HepG2 (cell line): ENCODE data around the gene MFF. TPM values are rescaled to one million over a fixed set of nuclear protein-coding genes. Genes with fewer than 3 reads are reported as not detected.
A peak's percentile ranks its signal among the peaks of the same experiment; 100 is the strongest.
"Not testable (repeated sequence)": the region's sequence is repeated elsewhere in the genome, so short reads cannot be mapped to it uniquely, and the experiment has no call there.

Source experiments
- ATAC-seq: fragments of 200-7000 bp; cut with Tn5 transposase; 3 replicates; pipeline ENCODE4 v1.9.1; 2020; ENCODE audit warnings: mild to moderate bottlenecking, moderate library complexity
- BruUV-seq: library from RNA; stranded (reverse); fragments of 400-500 nt; replicated peaks from 2 replicates; lab custom pipeline; 2021; lab: Mats Ljungman, UMichigan
- CTCF ChIA-PET: fragments of 300-600 bp; formaldehyde crosslinking; extraction: SDS; loops from one replicate; lab custom pipeline; 2021; ENCODE audit warnings: low total read pairs, inconsistent platforms, low intra/inter-chr PET ratio; lab: Yijun Ruan, JAX
- POLR2A ChIA-PET: fragments of 350-600 bp; sonication (Branson Sonifier 250); formaldehyde crosslinking; loops from one replicate; lab custom pipeline; 2020; ENCODE audit warnings: antibody characterized with exemption, inconsistent platforms; lab: Yijun Ruan, JAX
- DNase-seq: peaks from one replicate; pipeline ENCODE4 v3.0.0-alpha.2; 2015; ENCODE audit warnings: low spot score
- FAIRE-seq: peaks from 3 replicates; lab custom pipeline; 2011; peaks lifted over from hg19 to GRCh38; lab: Jason Lieb, UNC
- H2AFZ ChIP-seq: one replicate; pipeline ENCODE4 v1.6.1; 2011; ENCODE audit warnings: low read length, inconsistent platforms
- H3K27ac ChIP-seq: fragments of 300-600 bp; 3 replicates; pipeline ENCODE4 v1.8.0; 2011; ENCODE audit warnings: mixed run types, mild to moderate bottlenecking, mixed read lengths, low read length, inconsistent platforms; ENCODE audit not compliant: insufficient read depth; ENCODE audit errors: extremely low read length
- H3K27me3 ChIP-seq, 2 experiments: fragments of 200-600 bp in 1 of 2; 2 replicates in 1 of 2; 3 replicates in 1 of 2; pipeline versions ENCODE4 v1.6.0 to v1.8.0; 2011; ENCODE audit warnings: low read length in 2 of 2, mild to moderate bottlenecking in 2 of 2, moderate library complexity in 2 of 2, inconsistent platforms in 1 of 2; ENCODE audit not compliant: insufficient read depth in 2 of 2, control insufficient read depth in 1 of 2
- H3K36me3 ChIP-seq, 2 experiments: fragments of 200-600 bp in 1 of 2; replicated peaks in 1 of 2; 2 replicates in 1 of 2; 3 replicates in 1 of 2; pipeline versions ENCODE4 v1.5.1 to v1.8.0; 2011; ENCODE audit warnings: low read length in 2 of 2, inconsistent platforms in 1 of 2; ENCODE audit not compliant: insufficient read depth in 2 of 2, control insufficient read depth in 1 of 2
- H3K4me1 ChIP-seq: 2 replicates; pipeline ENCODE4 v1.5.1; 2012; ENCODE audit warnings: low read length, inconsistent platforms; ENCODE audit not compliant: insufficient read depth
- H3K4me2 ChIP-seq: 2 replicates; pipeline ENCODE4 v1.6.0; 2011; ENCODE audit warnings: low read depth, low read length, inconsistent platforms
- H3K4me3 ChIP-seq, 3 experiments: fragments of 200-600 bp in 1 of 3; sonication (generic), shearing (Covaris generic) in 1 of 3; replicated peaks in 1 of 3; 2 replicates each; pipeline ENCODE4 v1.5.1; 2011 to 2016; ENCODE audit warnings: low read length in 3 of 3, inconsistent platforms in 2 of 3, low read depth in 2 of 3, mild to moderate bottlenecking in 2 of 3, control low read depth in 1 of 3, mixed read lengths in 1 of 3; ENCODE audit not compliant: insufficient read depth in 1 of 3
- H3K79me2 ChIP-seq: one replicate; pipeline ENCODE4 v1.6.1; 2011; ENCODE audit warnings: low read length, inconsistent platforms; ENCODE audit not compliant: insufficient read depth
- H3K9ac ChIP-seq: 2 replicates; pipeline ENCODE4 v1.6.0; 2011; ENCODE audit warnings: mild to moderate bottlenecking, low read depth, low read length, inconsistent platforms; ENCODE audit not compliant: insufficient read depth
- H3K9me3 ChIP-seq: 2 replicates; pipeline ENCODE4 v1.5.1; 2012; ENCODE audit warnings: mild to moderate bottlenecking, low read length
- H4K20me1 ChIP-seq: 2 replicates; pipeline ENCODE4 v1.6.0; 2011; ENCODE audit warnings: inconsistent platforms, mild to moderate bottlenecking, low read length, moderate library complexity; ENCODE audit not compliant: insufficient read depth
- CTCF ChIP-seq: sonication (generic); formaldehyde crosslinking; IDR thresholded peaks from 2 replicates; pipeline ENCODE4 v1.5.0; 2020; ENCODE audit warnings: mild to moderate bottlenecking, missing genetic modification reagents, moderate library complexity
- MAFF ChIP-seq: IDR thresholded peaks from 2 replicates; pipeline ENCODE4 v1.6.1; 2011; ENCODE audit warnings: low read depth, low read length, improper control_type of control experiment
- NPAS2 ChIP-seq: sonication (generic); formaldehyde crosslinking; IDR thresholded peaks from 2 replicates; pipeline ENCODE4 v1.8.0; 2022; ENCODE audit warnings: mild to moderate bottlenecking, missing genetic modification reagents, borderline replicate concordance
- RFXANK ChIP-seq: IDR thresholded peaks from 2 replicates; pipeline ENCODE4 v1.6.1; 2016
- STAG1 ChIP-seq: sonication (generic); formaldehyde crosslinking; IDR thresholded peaks from 2 replicates; pipeline ENCODE4 v1.4.0; 2020; ENCODE audit warnings: missing genetic modification reagents
- ZBTB33 ChIP-seq: sonication (generic); formaldehyde crosslinking; IDR thresholded peaks from 2 replicates; pipeline ENCODE4 v1.4.0; 2020; ENCODE audit warnings: missing genetic modification reagents
- ZBTB7B ChIP-seq: sonication (generic); formaldehyde crosslinking; IDR thresholded peaks from 2 replicates; pipeline ENCODE4 v1.4.0; 2020; ENCODE audit warnings: missing genetic modification reagents
- ZNF143 ChIP-seq: sonication (generic); formaldehyde crosslinking; IDR thresholded peaks from 2 replicates; pipeline ENCODE4 v1.4.0; 2020; ENCODE audit warnings: missing genetic modification reagents
- ZNF644 ChIP-seq: IDR thresholded peaks from 2 replicates; pipeline ENCODE4 v1.6.1; 2016; ENCODE audit warnings: low read depth
- WGBS: methylation state at CpG from one replicate; pipeline ENCODE4 v1.1.6; 2017; ENCODE audit warnings: low lambda C conversion rate; 5-methylcytosine and 5-hydroxymethylcytosine counted together
- in situ Hi-C: cut with HindIII; loops from 2 replicates; pipeline ENCODE4 v1.10.0; 2017; ENCODE audit warnings: low pct_unique_long_range_greater_than_20kb; ENCODE audit not compliant: extremely low pct_ligation_motif_present
- intact Hi-C: fragments of 100-400 bp; cut with micrococcal nuclease; formaldehyde crosslinking; loops from one replicate; pipeline ENCODE4 v1.10.0; 2022; ENCODE audit not compliant: unreplicated experiment
- polyA plus RNA-seq, 8 experiments: library from polyadenylated mRNA; depleted of rRNA in 3 of 8; stranded (reverse) in 7 of 8; unstranded in 1 of 8; fragments of >200 nt; fragmentation: Illumina TruSeq in 4 of 8; extraction: Trizol in 4 of 8; gene quantifications; 2 replicates each; pipeline versions ENCODE4 v1.2.1 to v1.2.3, GENCODE V29; 2011 to 2016; ENCODE audit warnings: low read depth in 4 of 8, missing spikeins in 1 of 8, mixed read lengths in 1 of 8; ENCODE audit not compliant: insufficient read depth in 1 of 8
- total RNA-seq, 5 experiments: library from RNA; depleted of rRNA; stranded (reverse); fragments of >200 nt; fragmentation: Illumina TruSeq; extraction: Trizol; gene quantifications; 2 replicates each; pipeline ENCODE4 v1.2.3, GENCODE V29; 2016; ENCODE audit warnings: low read depth in 1 of 5

Gene MFF
- total and polyA plus RNA-seq, 2 of the 13 experiments (the other 11 are each of a cell fraction or from before 2014, with no cell fraction given) = 81.9 to 156 TPM

GRCh38 chr2:227360351-227360750 lies 35.3 kb downstream of the MFF start (continued):
- TF ChIP-seq ZNF143 (CRISPR knock-in tag) (no peak), RFXANK (no peak), ZBTB7B (no peak), MAFF (no peak)

- Histone ChIP-seq H3K9me3 (no peaks in the 10 kb centered on the region), H3K4me2 (no peak overlapping the region), H3K4me1 (no peaks in the 10 kb centered on the region), H3K27ac (no peak overlapping the region)
- TF ChIP-seq NPAS2 = no peak
- peak; percentile 82 for TF ChIP-seq ZBTB33
- TF ChIP-seq STAG1 = peak; percentile 47
- TF ChIP-seq MAFF = no peak
- TF ChIP-seq CTCF (CRISPR knock-in tag) = peak; percentile 33; the same call in 1 of the 2 replicates
- TF ChIP-seq ZNF644 (CRISPR knock-in tag) = 0 out of 2 replicates have a peak, but pooled peaks have one; percentile 37
- TF ChIP-seq, all 625 proteins: peak for 4
- ATAC-seq (no peak), FAIRE-seq (no peak), DNase-seq (no peak)
- in situ Hi-C loops = no loop called here
- Histone ChIP-seq H3K4me3 (no peak overlapping the region), H4K20me1 (no peaks in the 10 kb centered on the region), H3K36me3 (peaks cover 5 to 8% of the 10 kb centered on the region in 2 experiments; a peak in 4 of 5 replicates), H3K9ac (no peak overlapping the region), H3K79me2 (no peaks in the 10 kb centered on the region), H2AFZ (no peak overlapping the region), H3K27me3 (no peaks in the 10 kb centered on the region)
- 93% methylated on average over 6 of the region's 6 CpGs for WGBS
- no TSS peak for BruUV-seq
- CTCF ChIA-PET = no interaction called here
- POLR2A ChIA-PET = no interaction called here
- intact Hi-C loops = no loop called here
Observed at GRCh38 chr2:227363756-227364155, 38.7 kb downstream of the MFF start.

GRCh38 chr2:227364585-227365263 lies 39.7 kb downstream of the MFF start:
- H3K36me3 ChIP-seq, H3K9ac ChIP-seq, in situ Hi-C loops, intact Hi-C loops, CTCF ChIA-PET, H3K9me3 ChIP-seq, H3K27ac ChIP-seq, H4K20me1 ChIP-seq, H3K27me3 ChIP-seq, BruUV-seq, POLR2A ChIA-PET, H2AFZ ChIP-seq, H3K4me2 ChIP-seq, H3K4me3 ChIP-seq, H3K79me2 ChIP-seq, FAIRE-seq, H3K4me1 ChIP-seq, DNase-seq: not testable (repeated sequence)
- 97% methylated on average over 11 of the region's 11 CpGs for WGBS
- peak; percentile 19; the same call in 2 of the 3 replicates for ATAC-seq
